NCI-H510A treated with DMSO at 0.1 percent for 48 hours (cell line): ENCODE data around the gene RASD2.
A peak's percentile ranks its signal among the peaks of the same experiment; 100 is the strongest.

ENCODE experiments used
- DNase-seq: peaks from one replicate; lab custom pipeline; 2025; lab: John Stamatoyannopoulos, UW

RASD2 gene

DNA sequence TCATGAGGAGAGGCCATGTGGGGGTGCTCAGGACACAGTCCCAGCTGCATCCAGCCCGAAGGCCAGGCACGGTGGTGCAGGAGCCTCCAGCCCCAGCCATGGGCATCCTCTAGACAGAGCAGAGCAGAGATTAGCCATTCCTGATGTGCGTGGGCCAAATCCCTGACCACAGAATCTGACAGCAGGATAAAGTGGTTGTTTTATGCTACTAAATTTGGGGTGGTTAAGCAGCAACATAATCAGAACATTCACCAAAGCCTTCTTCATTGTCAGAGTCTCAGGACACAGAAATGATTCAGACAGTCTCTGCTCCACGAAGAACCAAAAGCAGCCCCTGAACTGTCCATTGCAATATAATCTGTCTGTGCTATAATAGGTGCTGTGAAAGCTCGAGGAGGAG is 19.7 kb downstream of the RASD2 start:
- DNase-seq: no peak

DNA sequence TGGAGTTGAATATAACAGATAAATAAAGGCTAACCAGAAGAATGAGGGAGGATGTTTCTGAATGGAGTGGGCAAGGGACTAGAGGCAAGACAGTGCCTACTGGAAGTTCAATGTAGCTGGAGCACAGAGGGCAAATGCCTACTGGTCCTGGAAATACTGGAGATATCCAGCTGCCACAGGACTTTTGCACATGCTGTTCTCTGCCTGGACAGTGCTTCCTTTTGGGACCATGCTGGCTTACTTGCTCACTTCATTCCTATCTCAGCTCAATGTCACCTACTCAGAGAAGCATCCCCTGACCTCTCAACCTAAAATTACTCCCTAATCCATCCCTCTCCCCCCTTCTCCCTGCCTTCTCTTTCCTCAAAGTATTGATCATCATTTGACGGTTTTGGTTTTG is 20.2 kb downstream of the RASD2 start:
- DNase-seq: no peak

DNA sequence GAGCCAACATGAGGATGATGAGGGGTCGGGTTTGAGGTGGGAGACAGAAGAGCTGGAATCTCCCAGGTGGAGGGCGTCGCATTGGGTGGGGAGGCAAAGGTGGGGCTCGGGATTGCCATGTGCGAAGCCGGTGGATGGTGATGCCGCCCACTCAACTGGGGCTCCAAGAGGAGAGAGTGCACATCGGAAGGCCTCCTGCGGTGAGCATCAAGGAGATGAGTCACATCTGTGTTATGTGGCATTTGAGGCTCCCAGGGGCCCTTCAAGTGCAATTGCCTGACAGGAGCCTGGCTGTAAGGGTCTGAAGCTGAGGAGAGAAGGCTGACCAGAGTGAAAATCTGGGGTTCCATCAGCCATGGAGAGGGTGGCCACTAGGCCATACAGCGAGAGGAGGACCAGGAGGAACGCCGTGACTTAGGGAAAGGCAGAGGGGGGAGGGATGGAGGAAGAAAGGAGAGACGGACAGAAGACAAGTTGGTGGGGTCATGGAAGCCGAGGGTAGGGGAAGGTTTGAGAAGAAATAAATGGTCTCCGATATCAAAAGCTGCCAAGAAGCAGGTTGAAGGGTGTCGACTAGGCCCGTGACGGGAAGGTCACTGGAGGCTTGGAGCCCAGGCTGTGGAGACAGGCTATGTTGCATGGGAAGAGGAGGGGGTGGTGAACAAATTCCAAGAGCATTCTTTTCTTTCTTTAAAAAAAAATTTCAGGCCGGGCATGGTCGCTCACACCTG is 21.3 kb downstream of the RASD2 start:
- no peak for DNase-seq

DNA sequence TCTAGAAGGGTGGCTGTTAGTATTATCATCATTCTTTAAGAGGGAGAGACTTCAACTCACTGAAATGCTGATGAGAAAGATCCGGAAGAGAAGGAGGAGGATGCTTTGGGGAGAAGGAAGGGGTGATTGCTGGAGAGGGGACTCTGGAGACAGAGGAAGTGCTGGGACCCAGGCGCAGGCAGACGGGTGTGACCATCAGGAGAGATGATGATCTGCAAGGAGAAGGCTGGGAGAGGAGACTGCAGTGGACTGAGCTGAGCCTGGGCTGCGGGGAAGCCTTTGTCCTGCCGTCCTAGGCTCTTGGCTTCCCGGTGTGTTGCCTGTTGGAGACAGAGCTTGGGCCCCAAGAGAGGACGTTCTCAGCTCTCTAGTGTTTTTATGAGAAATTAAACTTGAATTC is 22.6 kb downstream of the RASD2 start:
- DNase-seq: no peak

DNA sequence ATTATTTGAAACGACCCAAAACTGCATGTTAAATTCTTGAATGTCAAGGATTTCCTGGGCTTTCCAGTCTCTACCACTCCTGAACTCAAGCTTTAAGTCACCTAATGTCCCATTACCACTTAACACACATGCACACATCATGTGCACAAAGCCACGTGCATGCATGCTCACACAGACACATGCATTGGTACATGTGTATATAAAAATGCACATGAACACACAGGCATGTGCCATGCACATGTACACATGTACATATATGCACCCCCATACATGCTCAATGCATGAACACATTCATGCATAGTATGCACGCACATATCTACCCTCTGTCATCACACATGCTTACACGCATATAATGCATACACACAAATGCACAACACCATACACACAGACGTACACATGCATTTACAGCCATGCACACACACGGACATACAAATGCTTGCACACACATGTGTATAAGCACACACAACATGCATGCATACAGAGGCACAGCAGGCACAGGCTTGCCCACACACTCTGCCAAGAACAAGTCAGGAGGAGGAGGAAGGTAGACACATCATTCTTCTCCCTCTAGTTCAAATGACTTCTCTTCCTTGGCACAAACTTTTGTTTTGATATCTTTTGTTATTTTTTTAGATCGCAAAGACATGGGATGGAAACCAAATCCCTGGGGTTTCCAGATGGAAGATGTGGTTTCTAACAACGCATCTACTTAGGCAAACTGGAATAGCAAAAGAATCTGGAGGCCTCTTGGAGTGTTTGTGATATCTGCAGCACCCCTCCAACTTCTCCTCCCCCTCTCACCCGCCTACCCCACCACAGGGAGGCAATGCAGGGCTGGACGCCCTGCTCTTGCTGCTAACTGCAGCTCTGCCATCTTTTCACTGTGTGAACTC is 24.6 kb downstream of the RASD2 start:
- no peak for DNase-seq

DNA sequence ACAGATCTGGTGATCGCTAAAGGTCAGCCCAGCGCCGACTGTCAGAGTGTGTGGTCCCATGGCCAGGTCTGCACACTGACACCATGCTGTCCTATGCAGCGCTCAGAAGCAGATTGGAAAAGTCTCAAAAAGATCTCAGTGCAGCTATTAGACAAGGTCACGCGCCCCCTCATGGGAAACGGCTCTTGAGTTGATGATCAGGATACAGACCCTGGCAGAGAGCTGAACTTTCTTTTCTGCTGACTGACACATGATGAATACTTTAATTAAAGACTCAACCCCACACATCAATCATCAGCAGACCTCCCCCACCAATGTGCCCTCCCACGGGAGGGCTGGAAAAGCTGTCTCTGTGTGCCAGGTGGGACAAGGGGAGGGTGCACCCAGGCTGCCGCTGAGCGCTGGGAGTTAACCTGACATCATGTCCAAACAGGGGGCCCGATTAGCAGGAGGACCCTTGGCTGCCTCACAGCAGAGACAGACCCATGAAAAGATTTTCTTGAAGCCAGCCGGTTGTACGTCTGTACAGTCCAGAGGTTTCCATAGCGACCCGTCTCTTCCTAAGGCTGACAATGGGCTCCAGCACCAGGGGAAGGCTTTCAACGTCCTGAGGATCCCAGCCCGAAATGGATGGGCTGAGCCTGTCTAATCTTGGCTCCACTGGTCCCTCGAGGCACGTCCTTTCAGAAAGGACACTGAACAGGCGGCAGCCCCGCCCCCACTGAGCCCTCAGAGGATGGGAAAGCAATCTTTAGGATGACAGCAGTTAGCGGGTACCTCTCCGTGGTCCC is 26.9 kb downstream of the RASD2 start:
- no peak for DNase-seq

DNA sequence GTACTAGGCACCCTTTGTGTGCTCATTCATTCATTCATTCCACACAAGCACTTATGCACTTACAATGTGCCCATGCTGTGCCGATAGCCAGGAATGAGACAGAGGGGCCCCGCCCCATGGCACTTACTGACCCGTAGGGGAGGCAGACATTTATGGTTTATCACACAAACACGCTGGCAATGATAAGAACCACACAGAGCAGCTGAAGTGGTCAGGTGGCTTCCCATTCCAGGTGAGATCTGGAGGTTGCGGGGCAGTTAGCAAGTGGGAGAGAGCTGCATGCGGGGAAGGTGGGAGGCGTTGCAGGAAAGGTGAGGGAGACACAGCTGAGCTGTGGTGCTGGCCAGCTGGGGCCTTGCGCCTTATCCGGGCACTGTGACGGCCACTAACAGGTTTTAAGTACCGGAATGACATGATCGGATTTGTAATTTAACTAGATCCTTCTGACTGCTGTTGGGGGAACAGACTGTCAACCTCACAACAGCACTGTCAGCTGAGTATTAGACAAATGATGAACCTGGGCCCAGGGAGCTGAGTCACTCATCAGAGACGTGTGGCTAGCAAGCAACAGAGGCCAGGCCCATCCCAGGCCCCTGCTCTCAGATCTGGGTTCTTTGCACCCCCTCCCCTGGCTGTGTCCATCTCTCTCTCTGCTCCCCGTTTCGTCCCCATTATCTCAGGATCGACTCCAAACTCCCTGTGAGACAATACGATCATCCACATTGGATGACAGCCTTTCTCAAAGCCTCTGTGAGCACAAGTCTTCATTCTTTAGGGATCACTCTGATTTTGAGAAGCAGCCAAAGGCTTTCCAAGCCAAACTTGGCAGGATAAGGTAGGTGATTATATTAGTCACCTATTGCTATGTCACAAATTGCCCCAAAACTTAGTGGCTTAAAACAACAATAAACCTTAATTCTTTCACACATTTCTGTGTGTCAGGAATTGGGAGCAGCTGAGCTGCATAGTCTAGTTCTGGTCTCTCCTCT is 28.4 kb downstream of the RASD2 start:
- DNase-seq: peak; percentile 17

DNA sequence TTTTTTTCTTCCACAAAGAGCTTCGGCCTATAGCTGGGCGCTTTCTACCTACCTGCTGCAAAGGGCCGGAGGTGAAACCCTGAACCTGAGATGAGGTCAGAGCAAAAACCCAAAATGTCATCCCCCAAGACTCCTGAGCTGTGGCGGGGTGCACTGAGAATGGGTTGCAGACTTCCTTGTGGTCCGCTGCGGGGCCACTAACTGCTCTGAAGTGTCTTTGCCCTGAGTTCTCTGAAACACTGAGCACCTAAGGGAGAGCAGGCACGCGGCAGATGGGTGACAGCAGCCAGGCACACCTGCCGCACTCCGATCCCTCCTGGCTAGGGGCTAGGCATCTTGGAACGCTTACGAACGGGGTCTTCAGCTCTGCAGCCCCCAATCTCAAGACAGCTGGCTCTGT is 29.3 kb downstream of the RASD2 start:
- DNase-seq: no peak

DNA sequence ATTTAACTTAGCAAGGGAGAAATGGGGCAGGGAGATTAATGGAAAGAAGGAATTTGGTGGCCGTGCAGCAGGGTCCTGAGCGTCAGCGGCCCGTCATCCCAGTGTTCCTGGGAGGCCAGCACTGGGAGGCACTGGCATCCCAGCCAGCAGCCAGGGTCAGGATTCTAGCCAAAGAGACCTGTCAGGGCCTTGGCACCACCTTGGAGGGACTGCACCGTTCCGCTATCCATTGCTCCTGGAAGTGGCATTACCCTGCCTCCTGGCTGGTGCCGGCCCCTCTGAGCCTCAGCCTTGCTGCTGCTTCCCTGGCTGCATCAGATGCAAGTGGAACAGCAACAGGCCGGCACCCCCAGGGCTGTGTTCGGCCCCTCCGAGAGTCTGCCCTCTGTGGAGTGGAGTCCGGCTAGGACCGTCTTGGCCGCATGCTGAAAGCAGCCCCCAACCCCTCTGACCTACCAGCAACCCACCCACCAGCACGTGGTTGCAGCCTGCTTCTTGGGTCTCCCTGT is 30.1 kb downstream of the RASD2 start:
- DNase-seq: no peak

DNA sequence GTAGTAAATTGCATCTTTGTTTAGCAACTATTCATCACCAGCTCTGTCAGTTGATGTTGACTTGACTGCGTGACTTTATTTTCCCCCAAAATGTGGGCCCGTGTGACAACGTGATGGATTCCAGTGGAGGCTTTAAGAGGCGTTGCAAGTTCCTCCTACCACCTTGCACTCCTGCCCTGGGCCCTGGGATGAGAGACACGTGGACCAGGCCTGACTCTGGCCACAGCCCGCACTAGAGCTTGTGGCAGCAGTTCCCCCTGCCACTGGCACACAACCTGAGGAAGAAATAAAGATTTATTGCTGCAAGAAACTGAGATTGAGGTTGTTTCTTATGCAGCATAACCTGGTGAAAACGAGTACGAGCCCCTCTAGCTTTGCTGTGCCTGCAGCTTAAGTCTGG is 31.9 kb downstream of the RASD2 start:
- DNase-seq: no peak

DNA sequence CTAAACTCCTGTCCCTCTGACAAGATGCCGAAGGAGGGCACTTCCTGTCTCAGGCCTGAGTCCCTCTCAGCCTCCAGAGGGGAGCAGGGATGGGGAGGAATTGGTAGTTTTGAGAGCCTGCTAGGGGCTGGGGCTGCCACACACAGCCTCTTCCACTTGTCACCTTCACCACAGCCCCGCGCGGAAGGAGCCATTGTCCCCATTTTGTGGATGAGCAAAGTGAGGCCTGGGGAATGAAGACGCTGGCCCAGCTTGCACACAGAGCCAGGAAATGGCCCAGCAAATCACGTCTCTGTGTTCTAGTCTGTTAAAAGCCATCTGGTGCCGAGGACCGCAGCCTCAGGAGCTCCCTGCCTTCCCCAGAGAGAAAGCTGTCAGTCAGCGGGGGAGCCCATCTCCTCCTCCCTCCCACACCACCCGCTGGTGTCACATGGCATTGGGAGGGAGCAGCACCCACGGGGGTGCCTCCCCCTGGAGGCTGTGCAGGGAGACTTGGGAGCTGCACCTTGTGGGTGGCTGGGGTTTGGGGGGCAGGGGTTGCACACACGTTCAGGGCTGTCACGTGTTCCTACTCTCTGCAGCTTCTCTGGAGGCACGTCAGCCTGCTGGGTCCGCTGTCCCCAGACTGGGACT is 34.6 kb downstream of the RASD2 start:
- no peak for DNase-seq

DNA sequence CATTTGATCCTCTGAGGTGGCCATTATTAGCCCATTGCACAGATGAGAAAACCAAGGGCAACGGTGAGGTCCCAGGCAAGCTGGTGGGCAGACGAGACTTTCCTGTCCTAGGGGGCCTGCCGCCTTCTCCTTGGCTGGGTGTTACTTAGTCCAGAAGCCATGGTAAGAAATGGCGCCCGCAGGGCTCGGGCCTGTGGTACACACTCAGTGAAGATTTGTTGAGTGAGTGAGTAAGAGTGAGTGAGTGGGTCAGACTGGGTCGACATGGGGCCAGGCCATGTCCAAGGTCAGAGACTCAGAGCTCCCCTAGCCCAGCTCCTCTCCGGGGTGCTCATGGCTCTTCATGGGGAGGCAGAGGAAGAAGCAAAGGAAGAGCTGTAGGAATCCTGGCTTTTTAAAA is 36.0 kb downstream of the RASD2 start:
- DNase-seq: no peak

DNA sequence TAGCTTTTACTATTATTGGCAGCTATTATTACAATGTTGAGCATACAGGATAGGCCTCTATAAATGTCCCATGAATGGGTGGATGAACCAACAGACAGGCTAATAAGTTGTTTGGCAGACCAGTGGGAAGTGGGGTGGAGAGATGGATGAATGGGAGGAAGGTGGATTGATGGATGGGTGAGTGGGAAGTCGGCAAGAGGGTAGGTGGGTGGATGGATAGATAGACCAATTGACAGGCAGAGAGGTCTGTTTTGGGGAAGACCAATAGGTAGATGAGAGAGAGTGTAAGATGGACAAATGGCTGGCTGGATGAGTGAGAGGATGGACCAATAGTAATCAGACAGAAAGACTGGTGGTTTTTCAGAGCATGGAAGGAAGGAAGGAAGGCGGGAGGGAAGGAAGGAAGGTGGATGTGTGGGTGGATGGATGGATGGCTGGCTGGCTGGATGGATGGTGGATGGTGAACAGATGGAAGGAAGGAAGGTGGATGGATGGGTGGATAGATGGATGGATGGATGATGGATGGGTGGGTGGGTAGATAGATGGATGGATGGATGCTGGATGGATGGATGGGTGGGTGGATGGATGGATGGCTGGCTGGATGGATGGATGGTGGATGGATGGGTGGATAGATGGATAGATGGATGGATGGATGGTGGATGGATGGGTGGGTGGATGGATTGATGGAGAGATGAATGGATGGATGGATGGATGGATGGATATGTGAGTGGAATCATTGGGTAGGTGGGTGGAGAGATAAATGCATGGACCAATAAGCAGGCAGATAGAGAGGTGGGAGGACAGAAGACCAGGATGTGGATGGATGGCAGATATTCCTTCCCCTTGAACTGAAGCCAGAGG is 37.4 kb downstream of the RASD2 start:
- DNase-seq: no peak

DNA sequence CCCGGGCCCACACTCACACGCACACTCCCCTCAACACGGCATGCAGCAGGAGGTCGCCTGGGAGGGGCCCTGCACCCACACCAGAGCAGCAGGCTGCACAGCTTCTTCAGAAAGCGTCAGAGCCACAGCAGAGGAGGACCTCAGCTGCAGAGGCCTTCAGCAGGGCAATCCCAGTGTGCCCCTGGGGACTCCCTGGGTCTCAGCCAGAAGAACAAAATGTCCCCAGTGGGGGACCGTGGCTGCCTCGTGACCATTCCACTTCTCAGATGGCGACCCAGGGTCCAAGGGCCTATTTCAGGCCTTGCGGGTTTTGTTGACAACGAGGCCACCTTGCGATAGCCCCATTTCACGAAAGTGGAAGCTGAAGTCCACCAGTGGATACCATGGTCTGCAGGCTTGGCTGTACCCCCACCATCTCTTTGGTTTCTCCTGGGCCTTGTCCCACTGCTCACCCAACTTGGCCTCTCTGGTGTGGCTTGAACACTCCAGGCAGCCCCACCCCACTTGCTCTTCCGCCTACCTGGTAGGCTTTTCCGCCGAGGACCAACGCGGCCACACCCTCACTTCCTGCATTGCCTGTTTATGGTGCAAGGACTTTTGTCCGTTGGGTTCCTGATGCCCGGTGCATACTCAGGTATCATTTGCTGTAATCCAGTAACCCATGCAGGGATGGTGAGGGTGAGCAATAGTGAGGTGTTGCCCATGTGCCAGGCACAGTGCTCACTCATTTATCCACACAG is 38.4 kb downstream of the RASD2 start:
- DNase-seq: no peak

DNA sequence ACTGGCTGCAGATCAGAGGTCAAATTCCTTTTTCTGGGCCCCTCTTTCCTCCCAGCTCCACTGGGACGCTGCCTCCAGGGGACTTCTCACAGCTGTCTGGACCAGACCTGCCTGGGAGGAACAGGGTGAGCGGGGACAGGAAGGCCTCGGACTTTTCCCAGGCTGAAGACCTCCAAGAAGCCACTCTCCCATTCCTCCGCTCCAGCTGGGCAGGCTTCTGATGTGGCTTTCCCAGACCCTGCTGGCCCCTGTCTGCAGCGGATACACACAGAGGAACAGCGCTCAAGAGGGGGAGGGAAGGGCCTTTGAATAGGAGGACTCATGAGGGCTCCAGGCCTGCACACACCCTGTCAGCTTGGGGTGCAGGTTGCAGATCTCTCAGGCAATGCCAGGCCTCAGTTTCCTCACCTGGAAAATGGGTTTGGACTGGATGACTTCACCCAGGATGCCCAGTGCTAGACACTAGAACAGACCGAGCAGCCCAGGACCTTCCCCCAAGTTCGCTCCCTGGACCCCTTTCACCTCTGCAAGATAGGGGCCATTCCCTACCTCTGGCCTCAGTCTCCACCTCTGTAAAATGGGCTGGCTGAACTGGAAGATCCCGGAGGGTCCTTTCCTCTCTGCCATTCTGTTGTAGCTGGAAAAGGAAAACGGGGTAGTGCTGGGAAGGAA is 39.9 kb downstream of the RASD2 start:
- DNase-seq: no peak

DNA sequence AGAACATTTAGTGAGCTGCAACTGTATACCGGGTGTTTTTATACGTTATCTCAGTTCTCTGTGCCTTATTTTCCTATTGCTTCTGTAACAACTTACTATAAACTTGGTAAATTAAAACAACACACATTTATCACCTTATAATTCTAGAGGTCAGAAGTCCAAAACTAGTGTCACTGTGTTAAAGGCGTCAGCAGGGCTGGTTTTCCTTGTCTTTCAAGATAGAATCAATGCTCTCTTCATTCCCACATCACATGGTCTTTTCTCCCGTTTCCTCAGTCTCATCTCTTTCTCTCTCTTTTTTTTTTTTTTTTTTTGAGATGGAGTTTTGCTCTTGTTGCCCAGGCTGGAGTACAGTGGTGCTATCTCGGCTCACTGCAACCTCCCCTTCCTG is 40.4 kb downstream of the RASD2 start:
- no peak for DNase-seq

DNA sequence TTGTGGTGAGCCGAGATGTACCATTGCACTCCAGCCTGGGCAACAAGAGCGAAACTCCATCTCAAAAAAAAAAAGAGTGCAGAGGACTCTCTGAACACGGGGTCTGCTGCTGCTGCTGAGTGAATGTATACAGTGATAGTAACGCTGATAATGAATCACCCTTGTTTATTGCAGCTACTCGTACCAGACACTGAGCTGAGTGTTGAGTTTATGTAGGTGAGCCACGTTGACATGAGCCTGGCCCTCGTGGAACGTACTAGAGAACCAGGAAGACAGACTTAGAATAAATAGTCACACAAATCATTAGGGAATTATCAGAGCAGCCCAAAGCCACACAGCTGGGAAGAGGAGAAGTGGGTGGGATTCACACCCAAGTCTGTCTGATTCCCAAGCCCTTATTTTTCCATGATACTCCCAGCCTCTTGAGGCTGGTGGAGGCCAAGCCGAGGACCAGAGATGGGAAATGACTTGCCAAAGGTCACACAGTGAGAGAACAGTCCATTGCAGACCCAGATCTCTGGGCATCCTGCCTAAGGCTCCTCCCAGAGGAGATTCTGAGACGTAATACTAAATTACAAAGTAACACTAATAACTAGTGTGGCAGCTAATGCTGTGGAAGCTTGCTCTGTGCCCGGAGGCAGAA is 41.7 kb downstream of the RASD2 start:
- DNase-seq: no peak
